NOMO-1 treated with DMSO at 0.1 percent for 48 hours (cell line): ENCODE data around the gene VASP.

ENCODE experiments used
- DNase-seq: peaks from one replicate; lab custom pipeline; 2025; ENCODE audit not compliant: unreplicated experiment; lab: John Stamatoyannopoulos, UW

Gene VASP

GRCh38 chr19:45473682-45474605 is 33.3 kb upstream of the VASP start:
- DNase-seq: no peak

GRCh38 chr19:45474606-45475521 is 32.4 kb upstream of the VASP start:
- no peak for DNase-seq

- DNase-seq: no peak
These were observed 31.6 kb upstream of the VASP start for GRCh38 chr19:45475537-45476291.

- DNase-seq: no peak
These were observed 31.0 kb upstream of the VASP start for GRCh38 chr19:45476304-45476703.

- no peak for DNase-seq
These were observed 30.1 kb upstream of the VASP start for GRCh38 chr19:45477186-45477585.

GRCh38 chr19:45477713-45478453 is 29.4 kb upstream of the VASP start:
- no peak for DNase-seq

GRCh38 chr19:45478454-45479238 is 28.6 kb upstream of the VASP start:
- peak; percentile 89 for DNase-seq

- DNase-seq: no peak
These were observed 24.2 kb upstream of the VASP start for GRCh38 chr19:45483033-45483432.

GRCh38 chr19:45484273-45484945 is 22.9 kb upstream of the VASP start:
- DNase-seq: no peak

- DNase-seq: peak; percentile 89
These were observed 21.8 kb upstream of the VASP start for GRCh38 chr19:45485305-45486077.

GRCh38 chr19:45488708-45489107 is 18.6 kb upstream of the VASP start:
- DNase-seq: no peak

GRCh38 chr19:45489216-45489855 is 17.9 kb upstream of the VASP start:
- no peak for DNase-seq

GRCh38 chr19:45492137-45492626 is 15.1 kb upstream of the VASP start:
- DNase-seq: no peak

GRCh38 chr19:45492627-45493470 is 14.4 kb upstream of the VASP start:
- peak; percentile 17 for DNase-seq

GRCh38 chr19:45494261-45494916 is 12.9 kb upstream of the VASP start:
- DNase-seq: no peak

- no peak for DNase-seq
These were observed 12.1 kb upstream of the VASP start for GRCh38 chr19:45495178-45495577.
